Stomach (tissue), 9 donors: ENCODE data around the gene VAV2. TPM values are rescaled to one million over a fixed set of nuclear protein-coding genes. Genes with fewer than 3 reads are reported as not detected.
A peak's percentile ranks its signal among the peaks of the same experiment; 100 is the strongest.

Experiments
- DNase-seq, 2 donors: peaks; one replicate each; pipeline versions ENCODE4 v3.0.0 to v3.0.0-alpha.2; 2013 to 2019
- H3K27ac ChIP-seq, 5 donors: fragments of 200-600 bp in 4 of 5; sonication (generic) in 4 of 5; one replicate each; pipeline ENCODE4 v1.5.1; 2013 to 2019; ENCODE audit warnings: mild to moderate bottlenecking in 1 of 5, moderate library complexity in 1 of 5
- H3K27me3 ChIP-seq, 3 donors: fragments of 200-600 bp; sonication (generic); one replicate each; pipeline ENCODE4 v1.5.1; 2017 to 2019; ENCODE audit warnings: mixed run types in 1 of 3
- H3K36me3 ChIP-seq, 4 donors: fragments of 200-600 bp; sonication (generic); 1 replicate in 3 of 4; 2 replicates in 1 of 4; pipeline ENCODE4 v1.5.1; 2016 to 2019
- H3K4me1 ChIP-seq, 4 donors: fragments of 200-600 bp; sonication (generic); one replicate each; pipeline ENCODE4 v1.5.1; 2016 to 2019
- H3K4me3 ChIP-seq, 4 donors: fragments of 200-600 bp; sonication (generic) in 3 of 4; one replicate each; pipeline ENCODE4 v1.5.1; 2016 to 2019; ENCODE audit warnings: mild to moderate bottlenecking in 1 of 4
- H3K9me3 ChIP-seq, 4 donors: fragments of 200-600 bp; sonication (generic); one replicate each; pipeline ENCODE4 v1.5.1; 2016 to 2019
- EP300 ChIP-seq: sonication (generic); formaldehyde crosslinking; IDR thresholded peaks from one replicate; pipeline ENCODE4 v1.6.1; 2017; ENCODE audit warnings: antibody characterized with exemption
- POLR2A ChIP-seq, 4 donors: fragments of 450-650 bp; IDR thresholded peaks; one replicate each; pipeline ENCODE4 v1.6.1; 2016; ENCODE audit warnings: antibody characterized with exemption in 4 of 4, control low read depth in 2 of 4, mild to moderate bottlenecking in 1 of 4, moderate library complexity in 1 of 4
- POLR2AphosphoS5 ChIP-seq, 3 donors: sonication (generic); formaldehyde crosslinking; IDR thresholded peaks; one replicate each; pipeline ENCODE4 v1.6.1; 2016; ENCODE audit warnings: antibody characterized with exemption in 3 of 3
- WGBS, 5 donors: extraction: QIAGEN DNeasy Blood & Tissue Kit in 3 of 5; methylation state at CpG; one replicate each; pipeline versions ENCODE4 v1.1.5 to v1.1.7; 2013 to 2018; 5-methylcytosine and 5-hydroxymethylcytosine counted together
- intact Hi-C: fragments of 100-400 bp; cut with DNase I; formaldehyde crosslinking; loops from one replicate; pipeline ENCODE4 v1.15.1; 2023; ENCODE audit warnings: low total_unique reads
- polyA plus RNA-seq, 3 donors: library from polyadenylated mRNA; stranded (reverse); fragments of 200-250 nt; gene quantifications; one replicate each; pipeline ENCODE4 v1.2.3, GENCODE V29; 2013
- total RNA-seq, 5 donors: library from RNA; depleted of rRNA; stranded (reverse); fragments of >200 nt; gene quantifications; one replicate each; pipeline versions ENCODE4 v1.1.0 to v1.2.3, GENCODE V29; 2014 to 2016
- TF ChIP-seq, protein P1 (sequence below), 7 experiments: fragments of 450-650 bp in 4 of 7; fragments of 200-600 bp in 3 of 7; sonication (generic) in 3 of 7; IDR thresholded peaks; one replicate each; pipeline ENCODE4 v1.5.1; 2016 to 2019; ENCODE audit warnings: antibody characterized with exemption in 7 of 7, control low read depth in 2 of 7, mild to moderate bottlenecking in 1 of 7
- donor health status: healthy with polysubstance abuse.
- donor health status: Bipolar disorder and iron deficiency.
- donor health status: healthy.

Gene VAV2
- total and polyA plus RNA-seq, 8 donors, result 4.1 to 14.2 (median 7.0) TPM

DNA sequence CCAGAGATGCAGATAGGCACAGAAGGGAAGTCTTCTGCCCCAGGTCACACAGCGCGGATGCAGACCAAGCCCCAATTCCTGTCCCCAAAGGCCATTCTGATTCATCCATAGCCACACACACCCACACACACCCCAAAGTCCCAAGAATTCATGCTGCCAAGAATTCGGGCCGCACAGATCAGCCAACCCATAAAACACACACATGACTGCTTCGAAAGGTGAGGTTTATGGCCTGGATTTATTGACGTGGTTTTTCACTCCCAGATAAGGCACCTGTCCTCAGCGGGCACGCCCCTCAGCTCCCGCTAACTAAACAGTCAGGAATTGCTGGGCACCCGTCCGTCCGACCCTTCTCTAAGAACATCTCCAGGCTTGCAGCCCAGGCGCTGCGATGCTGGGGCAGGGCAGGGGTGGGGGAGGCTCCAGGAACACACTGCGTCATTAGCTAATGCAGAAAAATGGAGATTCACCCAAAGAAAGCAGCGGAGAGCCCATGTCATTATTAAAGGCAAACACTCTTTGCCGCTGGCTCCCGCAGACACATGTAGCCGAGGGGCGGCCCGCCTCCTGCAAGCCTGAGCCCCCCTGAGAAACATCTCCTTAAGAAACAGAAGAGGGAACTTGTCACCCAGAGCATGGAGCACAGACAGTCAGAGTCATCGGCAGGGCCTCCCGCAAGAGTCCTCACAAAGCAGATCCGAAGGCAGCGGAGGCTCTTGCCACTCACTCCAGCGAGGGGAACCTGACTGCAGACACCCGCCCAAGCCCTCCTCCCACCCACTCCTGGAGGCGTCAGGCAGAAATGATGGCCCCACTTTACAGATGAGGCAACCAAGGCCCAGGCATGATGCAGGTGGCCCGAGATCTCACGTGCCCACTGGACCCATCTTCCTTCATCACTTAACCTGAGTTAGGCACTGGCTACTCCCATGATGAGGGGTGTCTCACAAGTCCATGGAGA lies 19.9 kb downstream of the VAV2 start:
- peak in 1 of 2 donors; percentile 75 for DNase-seq
- 61 to 83% (median 66%) methylated on average over 28 to 30 of the region's 30 CpGs for WGBS, 5 donors
- intact Hi-C loops, result no loop called here
- no peaks in the 10 kb centered on the region for H3K36me3 ChIP-seq
- H3K27ac ChIP-seq, result no peak overlapping the region
- TF ChIP-seq POLR2A (IDR thresholded peaks at IDR 0.05) (no peak), POLR2AphosphoS5 (IDR thresholded peaks at IDR 0.05) (no peak)
- no peak overlapping the region for H3K4me3 ChIP-seq
- H3K9me3 ChIP-seq, result no peaks in the 10 kb centered on the region
- H3K27me3 ChIP-seq, result no peaks in the 10 kb centered on the region
- H3K4me1 ChIP-seq, result peaks cover 19 to 50% (median 40%) of the 10 kb centered on the region in 4 donors

DNA sequence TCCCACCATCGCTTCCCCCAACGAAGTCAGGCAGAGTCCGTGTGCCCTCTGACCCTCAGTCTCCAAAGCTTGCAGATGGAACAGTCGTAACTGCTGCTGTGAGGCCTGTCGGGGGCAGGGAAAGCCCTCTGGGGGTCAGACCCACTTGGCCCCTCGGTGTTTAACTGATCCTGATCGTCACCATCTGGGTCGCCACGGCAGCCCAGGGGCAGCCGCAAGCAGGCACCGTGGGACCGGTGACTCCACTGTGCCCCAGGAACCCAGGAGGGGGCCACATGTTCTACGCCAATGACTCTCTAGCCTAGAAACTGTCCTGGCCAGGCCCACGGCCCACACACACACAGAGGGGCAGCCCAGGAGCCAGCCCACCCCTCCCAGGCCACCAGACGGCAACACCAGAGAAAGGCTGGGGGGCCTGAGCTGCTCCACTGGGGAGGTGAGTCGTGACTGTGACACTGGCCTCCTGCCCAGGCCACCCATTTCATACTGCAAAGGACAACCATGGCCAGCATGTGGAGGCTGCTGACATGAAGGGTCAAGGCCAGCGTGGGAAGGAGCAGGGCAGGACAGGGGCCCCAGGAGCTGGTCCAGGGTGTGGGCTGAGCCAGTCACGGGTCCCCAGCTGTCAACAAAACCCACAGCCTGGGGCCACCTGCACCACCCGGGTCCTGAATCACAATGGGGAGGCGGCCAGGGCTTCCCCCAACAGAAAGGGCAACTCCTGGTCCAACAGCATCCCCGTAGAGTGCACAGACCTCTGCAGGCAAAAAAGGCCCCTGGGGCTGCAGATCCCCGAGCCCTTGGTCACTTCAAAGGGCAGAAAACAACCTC lies 20.8 kb downstream of the VAV2 start:
- 76 to 84% (median 78%) methylated on average over 12 to 22 of the region's 22 CpGs for WGBS, 5 donors
- H3K4me3 ChIP-seq, result no peak overlapping the region
- H3K27ac ChIP-seq, result no peak overlapping the region

DNA sequence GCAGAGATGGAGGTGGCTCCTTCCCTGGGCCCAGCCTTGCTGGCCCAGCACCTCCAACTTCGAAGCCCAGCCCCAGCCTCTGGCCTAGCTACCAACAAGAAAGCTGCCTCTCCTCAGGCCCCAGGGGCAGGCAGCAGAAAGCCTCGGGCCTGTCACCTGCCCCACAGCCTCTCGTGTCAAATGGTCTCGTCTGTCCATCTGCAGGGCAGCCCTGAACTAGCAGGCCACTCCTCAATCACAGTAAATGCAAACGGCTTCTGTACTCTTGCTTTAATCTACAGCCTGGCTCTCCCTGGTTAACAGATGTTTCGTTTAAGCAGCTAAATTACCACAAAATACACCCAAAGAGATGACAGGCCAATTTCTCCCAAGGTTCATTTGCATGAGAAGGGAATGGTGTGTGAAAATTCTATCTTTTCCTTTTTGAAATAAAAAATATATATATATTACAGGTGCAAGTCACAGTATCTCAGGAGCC lies 21.5 kb downstream of the VAV2 start:
- no peak for DNase-seq
- no peak for TF ChIP-seq EP300
- TF ChIP-seq POLR2A (IDR thresholded peaks at IDR 0.05), result no peak
- TF ChIP-seq, protein P1, sequence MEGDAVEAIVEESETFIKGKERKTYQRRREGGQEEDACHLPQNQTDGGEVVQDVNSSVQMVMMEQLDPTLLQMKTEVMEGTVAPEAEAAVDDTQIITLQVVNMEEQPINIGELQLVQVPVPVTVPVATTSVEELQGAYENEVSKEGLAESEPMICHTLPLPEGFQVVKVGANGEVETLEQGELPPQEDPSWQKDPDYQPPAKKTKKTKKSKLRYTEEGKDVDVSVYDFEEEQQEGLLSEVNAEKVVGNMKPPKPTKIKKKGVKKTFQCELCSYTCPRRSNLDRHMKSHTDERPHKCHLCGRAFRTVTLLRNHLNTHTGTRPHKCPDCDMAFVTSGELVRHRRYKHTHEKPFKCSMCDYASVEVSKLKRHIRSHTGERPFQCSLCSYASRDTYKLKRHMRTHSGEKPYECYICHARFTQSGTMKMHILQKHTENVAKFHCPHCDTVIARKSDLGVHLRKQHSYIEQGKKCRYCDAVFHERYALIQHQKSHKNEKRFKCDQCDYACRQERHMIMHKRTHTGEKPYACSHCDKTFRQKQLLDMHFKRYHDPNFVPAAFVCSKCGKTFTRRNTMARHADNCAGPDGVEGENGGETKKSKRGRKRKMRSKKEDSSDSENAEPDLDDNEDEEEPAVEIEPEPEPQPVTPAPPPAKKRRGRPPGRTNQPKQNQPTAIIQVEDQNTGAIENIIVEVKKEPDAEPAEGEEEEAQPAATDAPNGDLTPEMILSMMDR (IDR thresholded peaks at IDR 0.05), result no peak
- no peak for TF ChIP-seq POLR2AphosphoS5 (IDR thresholded peaks at IDR 0.05)
- Histone ChIP-seq H3K4me3 (no peak overlapping the region), H3K27me3 (no peaks in the 10 kb centered on the region), H3K4me1 (peaks cover 19 to 39% (median 35%) of the 10 kb centered on the region in 4 donors), H3K27ac (no peak overlapping the region), H3K9me3 (no peaks in the 10 kb centered on the region), H3K36me3 (no peaks in the 10 kb centered on the region)
- intact Hi-C loops, result no loop called here
- 62 to 89% (median 66%) methylated on average over 6 of the region's 6 CpGs for WGBS, 5 donors

More for the DNA sequence above, 20.8 kb downstream of the VAV2 start:
- no peak for DNase-seq
- TF ChIP-seq, protein P1 (IDR thresholded peaks at IDR 0.05), result no peak
- no peak for TF ChIP-seq POLR2A (IDR thresholded peaks at IDR 0.05)
- no peak for TF ChIP-seq EP300
- no peak for TF ChIP-seq POLR2AphosphoS5 (IDR thresholded peaks at IDR 0.05)
- H3K27me3 ChIP-seq, result no peaks in the 10 kb centered on the region
- no peaks in the 10 kb centered on the region for H3K9me3 ChIP-seq
- no peaks in the 10 kb centered on the region for H3K36me3 ChIP-seq
- H3K4me1 ChIP-seq, result peaks cover 19 to 41% (median 35%) of the 10 kb centered on the region in 4 donors
- intact Hi-C loops, result no loop called here

DNA sequence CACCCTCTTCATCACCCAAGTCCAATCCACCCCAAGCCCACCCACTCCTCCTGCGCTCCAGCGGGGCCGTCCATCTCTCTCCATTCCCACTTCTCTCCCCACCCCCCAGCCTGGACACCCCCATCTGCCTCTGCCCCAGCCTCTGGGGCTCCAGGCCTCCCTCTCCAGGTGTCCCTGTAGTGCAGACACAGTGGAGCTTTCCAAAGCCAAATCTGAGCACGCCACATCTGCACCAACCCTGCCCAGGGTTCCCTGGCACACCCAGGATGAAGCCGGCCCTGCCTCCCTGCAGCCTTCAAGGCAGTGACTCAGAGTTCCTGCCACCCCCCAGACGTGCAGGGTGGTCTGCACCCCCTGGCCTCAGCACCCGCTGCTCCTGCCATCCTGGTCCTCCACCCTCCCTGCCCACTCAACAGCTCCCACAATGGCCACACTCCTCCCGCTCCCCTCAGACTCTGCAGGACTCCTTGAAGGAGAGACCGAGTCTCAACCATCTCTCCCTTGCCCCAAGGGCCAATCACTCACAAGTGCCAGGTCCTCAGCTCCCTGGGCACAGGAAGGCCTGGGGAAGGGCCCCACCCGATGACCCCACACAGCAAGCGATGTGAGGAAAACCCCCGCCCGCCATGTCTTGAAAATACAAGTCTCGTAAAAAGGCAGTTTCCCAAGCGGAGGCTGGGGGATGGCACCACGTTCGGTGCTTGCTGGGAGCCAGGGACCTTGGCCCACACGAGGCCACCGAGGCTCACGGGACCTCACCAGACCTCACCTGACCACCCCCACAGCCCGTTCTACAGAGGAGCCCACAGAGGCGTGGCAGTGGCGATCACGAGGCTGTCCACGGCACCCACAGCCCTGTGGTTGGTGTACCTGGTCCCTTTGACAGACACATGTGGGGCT lies 22.2 kb downstream of the VAV2 start:
- H3K4me3 ChIP-seq, result no peak overlapping the region
- H3K36me3 ChIP-seq, result no peaks in the 10 kb centered on the region
- no peak overlapping the region for H3K27ac ChIP-seq
- peaks cover 0 to 2% (median under 1%) of the 10 kb centered on the region in 4 donors for H3K9me3 ChIP-seq
- WGBS, 5 donors, result 78 to 92% (median 85%) methylated on average over 24 to 25 of the region's 25 CpGs
- intact Hi-C loops, result no loop called here
- DNase-seq, result no peak
- H3K27me3 ChIP-seq, result no peaks in the 10 kb centered on the region
- peaks cover 19 to 39% (median 35%) of the 10 kb centered on the region in 4 donors for H3K4me1 ChIP-seq
- TF ChIP-seq, protein P1 (IDR thresholded peaks at IDR 0.05), result no peak
- TF ChIP-seq EP300 (no peak), POLR2AphosphoS5 (IDR thresholded peaks at IDR 0.05) (no peak), POLR2A (IDR thresholded peaks at IDR 0.05) (no peak)
